ENCODE data around the gene PRKAG2. TPM values are rescaled to one million over a fixed set of nuclear protein-coding genes. Genes with fewer than 3 reads are reported as not detected.

The PRKAG2 gene
- total and polyA plus RNA-seq, 2 of the 13 experiments (the other 11 are each of a cell fraction or from before 2014, with no cell fraction given) = 0.90 to 1.3 TPM

DNA sequence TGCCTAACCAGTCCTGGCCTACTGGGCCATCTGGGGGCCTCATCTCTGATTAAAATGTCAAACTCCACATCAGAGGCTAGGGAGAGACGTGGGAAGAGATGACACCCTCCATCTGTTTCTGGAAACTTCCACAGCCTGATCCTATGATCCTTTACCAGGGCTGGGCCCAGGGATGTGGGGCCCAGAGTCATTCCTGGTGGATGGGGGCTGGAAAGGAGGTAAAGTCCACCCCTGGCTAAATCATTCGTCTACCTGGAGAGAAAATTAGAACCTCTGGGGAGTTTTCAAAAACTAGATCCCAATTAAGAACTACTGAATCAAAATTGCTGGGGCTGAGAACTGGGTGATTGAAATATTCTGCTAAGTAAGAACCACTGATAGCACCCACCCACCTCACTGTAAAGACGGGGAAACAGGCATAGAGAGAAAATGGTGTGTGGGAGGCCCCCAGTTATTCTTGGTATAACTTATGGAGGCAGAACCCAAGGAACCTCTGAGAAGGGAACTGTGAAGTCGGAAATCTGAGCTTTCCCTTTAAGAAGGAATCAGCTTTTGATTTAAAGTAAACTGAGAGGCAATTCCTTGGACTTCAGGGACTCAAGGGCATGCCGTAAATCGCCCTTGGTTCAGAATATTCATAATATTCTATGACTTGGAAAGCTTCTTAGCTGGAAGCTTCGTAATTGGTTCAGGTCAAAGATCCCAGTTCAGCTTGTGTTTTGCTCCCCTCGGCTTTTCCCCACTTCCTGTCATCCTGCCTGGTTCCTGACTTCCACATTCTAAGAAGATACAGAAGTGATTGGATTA lies 53.1 kb downstream of the PRKAG2 start:
- H3K27me3 ChIP-seq (ENCODE audit: control insufficient read depth in 1 of 2, insufficient read depth in 2 of 2, low read length in 2 of 2) = peaks cover 3 to 38% of the 10 kb centered on the region in 2 experiments; a peak in 2 of 5 replicates
- CTCF ChIA-PET (ENCODE audit: low intra/inter-chr PET ratio, low total read pairs) = no interaction called here
- 29% methylated on average over 8 of the region's 8 CpGs for WGBS (ENCODE audit: low lambda C conversion rate)
- ATAC-seq (no peak), DNase-seq (ENCODE audit: low spot score) (no peak), FAIRE-seq (no peak)
- no peak overlapping the region for H3K9ac ChIP-seq (ENCODE audit: insufficient read depth, low read depth, low read length)
- H2AFZ ChIP-seq (ENCODE audit: low read length) = no peak overlapping the region
- H4K20me1 ChIP-seq (ENCODE audit: insufficient read depth, low read length) = no peaks in the 10 kb centered on the region
- H3K79me2 ChIP-seq (ENCODE audit: insufficient read depth, low read length) = no peaks in the 10 kb centered on the region
- H3K4me3 ChIP-seq (replicated peaks in 1 of 3; ENCODE audit: insufficient read depth in 1 of 3, low read depth in 2 of 3, low read length in 3 of 3) = no peak overlapping the region
- peaks cover 13% of the 10 kb centered on the region; the same call in 1 of the 2 replicates for H3K4me1 ChIP-seq (ENCODE audit: insufficient read depth, low read length)
- BruUV-seq (replicated peaks) = no TSS peak
- TF ChIP-seq, protein P1, sequence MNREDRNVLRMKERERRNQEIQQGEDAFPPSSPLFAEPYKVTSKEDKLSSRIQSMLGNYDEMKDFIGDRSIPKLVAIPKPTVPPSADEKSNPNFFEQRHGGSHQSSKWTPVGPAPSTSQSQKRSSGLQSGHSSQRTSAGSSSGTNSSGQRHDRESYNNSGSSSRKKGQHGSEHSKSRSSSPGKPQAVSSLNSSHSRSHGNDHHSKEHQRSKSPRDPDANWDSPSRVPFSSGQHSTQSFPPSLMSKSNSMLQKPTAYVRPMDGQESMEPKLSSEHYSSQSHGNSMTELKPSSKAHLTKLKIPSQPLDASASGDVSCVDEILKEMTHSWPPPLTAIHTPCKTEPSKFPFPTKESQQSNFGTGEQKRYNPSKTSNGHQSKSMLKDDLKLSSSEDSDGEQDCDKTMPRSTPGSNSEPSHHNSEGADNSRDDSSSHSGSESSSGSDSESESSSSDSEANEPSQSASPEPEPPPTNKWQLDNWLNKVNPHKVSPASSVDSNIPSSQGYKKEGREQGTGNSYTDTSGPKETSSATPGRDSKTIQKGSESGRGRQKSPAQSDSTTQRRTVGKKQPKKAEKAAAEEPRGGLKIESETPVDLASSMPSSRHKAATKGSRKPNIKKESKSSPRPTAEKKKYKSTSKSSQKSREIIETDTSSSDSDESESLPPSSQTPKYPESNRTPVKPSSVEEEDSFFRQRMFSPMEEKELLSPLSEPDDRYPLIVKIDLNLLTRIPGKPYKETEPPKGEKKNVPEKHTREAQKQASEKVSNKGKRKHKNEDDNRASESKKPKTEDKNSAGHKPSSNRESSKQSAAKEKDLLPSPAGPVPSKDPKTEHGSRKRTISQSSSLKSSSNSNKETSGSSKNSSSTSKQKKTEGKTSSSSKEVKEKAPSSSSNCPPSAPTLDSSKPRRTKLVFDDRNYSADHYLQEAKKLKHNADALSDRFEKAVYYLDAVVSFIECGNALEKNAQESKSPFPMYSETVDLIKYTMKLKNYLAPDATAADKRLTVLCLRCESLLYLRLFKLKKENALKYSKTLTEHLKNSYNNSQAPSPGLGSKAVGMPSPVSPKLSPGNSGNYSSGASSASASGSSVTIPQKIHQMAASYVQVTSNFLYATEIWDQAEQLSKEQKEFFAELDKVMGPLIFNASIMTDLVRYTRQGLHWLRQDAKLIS (CRISPR knock-in tag; IDR thresholded peaks at IDR 0.05) = no peak
- no peak for TF ChIP-seq HNF4G (IDR thresholded peaks at IDR 0.05; ENCODE audit: borderline replicate concordance, low read depth, low read length)
- no peak for TF ChIP-seq HNF4G (CRISPR knock-in tag; IDR thresholded peaks at IDR 0.05; ENCODE audit: borderline replicate concordance, low read depth)
- no peak for TF ChIP-seq SMC3 (IDR thresholded peaks at IDR 0.05; ENCODE audit: low read length)
- TF ChIP-seq PAF1 (CRISPR knock-in tag; IDR thresholded peaks at IDR 0.05) = no peak
- no peak for TF ChIP-seq ZNF207 (IDR thresholded peaks at IDR 0.05; ENCODE audit: borderline replicate concordance)
- intact Hi-C loops (cut with micrococcal nuclease; ENCODE audit: unreplicated experiment) = no loop called here
- POLR2A ChIA-PET = no interaction called here
- H3K27ac ChIP-seq (ENCODE audit: extremely low read length, insufficient read depth, low read length) = no peak overlapping the region
- H3K4me2 ChIP-seq (ENCODE audit: low read depth, low read length) = no peak overlapping the region
- H3K36me3 ChIP-seq (replicated peaks in 1 of 2; ENCODE audit: control insufficient read depth in 1 of 2, insufficient read depth in 2 of 2, low read length in 2 of 2) = no peaks in the 10 kb centered on the region
- in situ Hi-C loops (cut with HindIII; ENCODE audit: extremely low pct_ligation_motif_present, low pct_unique_long_range_greater_than_20kb) = no loop called here
- no peaks in the 10 kb centered on the region for H3K9me3 ChIP-seq (ENCODE audit: low read length)
